ENCODE data around the gene DNPH1. TPM values are rescaled to one million over a fixed set of nuclear protein-coding genes. Genes with fewer than 3 reads are reported as not detected.

Gene DNPH1
- total RNA-seq, 1 experiment from 2014 or later = 47.0 TPM

- H3K4ac ChIP-seq (ENCODE audit: low read depth, low read length) = no peak overlapping the region
- no peak overlapping the region for H2AK5ac ChIP-seq (ENCODE audit: insufficient read length, low read length)
- no peak overlapping the region for H2BK5ac ChIP-seq (ENCODE audit: insufficient read length, low read length)
- no peaks in the 10 kb centered on the region for H3K4me1 ChIP-seq (ENCODE audit: insufficient read depth, low read length)
- DNase-seq = no peak
- no peaks in the 10 kb centered on the region for H4K20me1 ChIP-seq (ENCODE audit: control insufficient read depth, insufficient read depth, insufficient read length)
- H3K4me1 Mint-ChIP-seq = peaks cover 22 to 30% of the 10 kb centered on the region in 2 experiments
- no peak overlapping the region for H2BK12ac ChIP-seq (ENCODE audit: insufficient read length, low read depth, low read length)
- H3K9me3 ChIP-seq (ENCODE audit: control insufficient read depth, low read depth, low read length) = no peaks in the 10 kb centered on the region
- no peak overlapping the region for H3K18ac ChIP-seq (ENCODE audit: insufficient read length, low read depth, low read length)
- no CpG with 5 or more reads among the region's 3 CpGs for WGBS (ENCODE audit: extremely low coverage, insufficient read length, low lambda C conversion rate)
- H3T11ph ChIP-seq (ENCODE audit: low read length) = no peak overlapping the region
- H2BK15ac ChIP-seq (ENCODE audit: low read depth, low read length) = no peak overlapping the region
- peaks cover 7% of the 10 kb centered on the region for H3K23me2 ChIP-seq (ENCODE audit: insufficient read length, low read depth, low read length, poor library complexity, severe bottlenecking)
- H3K23ac ChIP-seq (ENCODE audit: insufficient read length, low read depth, low read length) = no peak overlapping the region
- H2BK20ac ChIP-seq (ENCODE audit: low read depth, low read length, poor library complexity, severe bottlenecking) = no peak overlapping the region
- peak overlapping the region in 1 of 2 experiments; percentile 91; a peak in 4 of 5 replicates for H3K4me3 Mint-ChIP-seq
- H3K36me3 Mint-ChIP-seq (ENCODE audit: insufficient read depth in 1 of 3, low read depth in 3 of 3) = peaks cover 0 to 2% (median 0%) of the 10 kb centered on the region in 3 experiments; a peak in 1 of 7 replicates
- H4K91ac ChIP-seq (ENCODE audit: insufficient read length, low read depth, low read length) = no peak overlapping the region
- peak overlapping the region; percentile 88 for H3K4me2 ChIP-seq (ENCODE audit: insufficient read depth, insufficient read length, low read length)
- no peaks in the 10 kb centered on the region for H3K79me1 ChIP-seq (ENCODE audit: insufficient read depth, low read depth, low read length, poor library complexity, severe bottlenecking)
- no peak overlapping the region for H4K8ac ChIP-seq (replicated peaks; ENCODE audit: insufficient read length, low read depth, low read length)
- H3K27ac ChIP-seq (ENCODE audit: insufficient read length, low read depth, low read length) = no peak overlapping the region
- H2AFZ ChIP-seq (ENCODE audit: low read length) = no peak overlapping the region
- H3K9me3 Mint-ChIP-seq = no peaks in the 10 kb centered on the region
- no peak overlapping the region for H4K5ac ChIP-seq (ENCODE audit: insufficient read length, low read depth, low read length)
- no peak overlapping the region for H3K56ac ChIP-seq (ENCODE audit: insufficient read length, low read depth, low read length)
- no peak overlapping the region for H2BK120ac ChIP-seq (ENCODE audit: low read depth, low read length, poor library complexity, severe bottlenecking)
- peaks cover 28% of the 10 kb centered on the region for H3K27me3 Mint-ChIP-seq (ENCODE audit: low read depth)
- peaks cover 17% of the 10 kb centered on the region; the same call in 1 of the 2 replicates for H3K27me3 ChIP-seq (ENCODE audit: insufficient read depth, low read length)
- no peaks in the 10 kb centered on the region for H3K79me2 ChIP-seq (ENCODE audit: insufficient read depth, low read length)
- no peak for TF ChIP-seq CTCF (conservative IDR thresholded peaks at IDR 0.05)
- no peak overlapping the region for H3K14ac ChIP-seq (ENCODE audit: insufficient read depth, low read length)
- H3K27ac Mint-ChIP-seq = no peak overlapping the region
- H3K9ac ChIP-seq (ENCODE audit: extremely low read depth, insufficient read length, low read length) = no peak overlapping the region
Observed at GRCh38 chr6:43248101-43248500, 18.8 kb upstream of the DNPH1 start.
